Measurements from ENCODE around the gene ARAP1.

DNA sequence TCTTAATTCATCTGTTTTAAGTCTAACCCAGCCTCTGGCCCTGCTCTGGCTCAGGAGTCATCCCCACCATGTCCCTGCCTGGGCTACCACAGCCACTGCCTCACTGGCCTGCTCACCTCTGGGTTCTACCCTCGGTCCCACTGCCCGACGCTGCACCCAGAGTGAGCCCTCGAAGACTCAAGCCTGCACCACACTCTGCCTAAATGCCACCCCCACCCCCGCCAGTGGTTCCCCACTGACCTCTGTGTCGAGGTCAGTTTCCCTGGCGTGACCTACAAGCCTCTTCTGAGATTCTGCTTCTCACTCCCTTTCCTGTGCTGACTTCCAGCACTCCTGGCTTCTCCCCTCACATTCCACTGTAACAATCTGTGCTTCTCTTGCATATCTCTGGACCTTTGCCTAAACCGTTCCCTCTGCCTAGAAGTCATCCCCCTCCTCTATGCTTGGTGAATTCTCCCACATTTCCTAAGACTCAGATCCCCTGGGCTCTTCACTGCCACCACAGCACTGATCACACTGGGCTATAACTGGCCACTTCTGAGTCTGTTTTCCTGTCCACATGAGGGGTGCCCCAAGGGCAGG lies 65.5 kb downstream of the ARAP1 start:
- no peak for TF ChIP-seq POLR2A (IDR thresholded peaks at IDR 0.05)
- TF ChIP-seq, protein P1, sequence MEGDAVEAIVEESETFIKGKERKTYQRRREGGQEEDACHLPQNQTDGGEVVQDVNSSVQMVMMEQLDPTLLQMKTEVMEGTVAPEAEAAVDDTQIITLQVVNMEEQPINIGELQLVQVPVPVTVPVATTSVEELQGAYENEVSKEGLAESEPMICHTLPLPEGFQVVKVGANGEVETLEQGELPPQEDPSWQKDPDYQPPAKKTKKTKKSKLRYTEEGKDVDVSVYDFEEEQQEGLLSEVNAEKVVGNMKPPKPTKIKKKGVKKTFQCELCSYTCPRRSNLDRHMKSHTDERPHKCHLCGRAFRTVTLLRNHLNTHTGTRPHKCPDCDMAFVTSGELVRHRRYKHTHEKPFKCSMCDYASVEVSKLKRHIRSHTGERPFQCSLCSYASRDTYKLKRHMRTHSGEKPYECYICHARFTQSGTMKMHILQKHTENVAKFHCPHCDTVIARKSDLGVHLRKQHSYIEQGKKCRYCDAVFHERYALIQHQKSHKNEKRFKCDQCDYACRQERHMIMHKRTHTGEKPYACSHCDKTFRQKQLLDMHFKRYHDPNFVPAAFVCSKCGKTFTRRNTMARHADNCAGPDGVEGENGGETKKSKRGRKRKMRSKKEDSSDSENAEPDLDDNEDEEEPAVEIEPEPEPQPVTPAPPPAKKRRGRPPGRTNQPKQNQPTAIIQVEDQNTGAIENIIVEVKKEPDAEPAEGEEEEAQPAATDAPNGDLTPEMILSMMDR (IDR thresholded peaks at IDR 0.05), result no peak
